IMR-90 (cell line): Measurements from ENCODE around the gene ZNF716. TPM values are rescaled to one million over a fixed set of nuclear protein-coding genes. Genes with fewer than 3 reads are reported as not detected.

ENCODE experiments used
- ATAC-seq: fragments of 200-7000 bp; cut with Tn5 transposase; 2 replicates; pipeline ENCODE4 v1.9.1; 2020; ENCODE audit warnings: low read depth, mild to moderate bottlenecking, moderate library complexity
- BruUV-seq: library from RNA; stranded (reverse); fragments of 400-500 nt; replicated peaks from 2 replicates; lab custom pipeline; 2021; lab: Mats Ljungman, UMichigan
- CTCF ChIA-PET: fragments of 300-600 bp; formaldehyde crosslinking; extraction: SDS; loops from one replicate; lab custom pipeline; 2021; ENCODE audit warnings: antibody characterized with exemption; lab: Yijun Ruan, JAX
- POLR2A ChIA-PET: fragments of 300-600 bp; sonication (Branson Sonifier 250); formaldehyde crosslinking; loops from one replicate; lab custom pipeline; 2022; ENCODE audit warnings: antibody characterized with exemption; ENCODE audit not compliant: unreplicated experiment; lab: Charles Lee
- DNase-seq: peaks from one replicate; pipeline ENCODE4 v3.0.0; 2013
- H2AFZ ChIP-seq: replicated peaks from 2 replicates; pipeline ENCODE3; 2013; ENCODE audit warnings: low read length, mild to moderate bottlenecking; ENCODE audit not compliant: poor library complexity
- H2AK5ac ChIP-seq: 2 replicates; pipeline ENCODE4 v1.6.1; 2013; ENCODE audit warnings: low read depth, low read length, inconsistent platforms
- H2AK9ac ChIP-seq: replicated peaks from 2 replicates; pipeline ENCODE3; 2013; ENCODE audit warnings: mild to moderate bottlenecking, low read depth, low read length, moderate library complexity; ENCODE audit not compliant: poor library complexity
- H2BK120ac ChIP-seq: 2 replicates; pipeline ENCODE4 v1.6.1; 2013; ENCODE audit warnings: low read depth, low read length, inconsistent platforms
- H2BK15ac ChIP-seq: 3 replicates; pipeline ENCODE4 v1.6.1; 2013; ENCODE audit warnings: low read depth, low read length, inconsistent platforms
- H2BK20ac ChIP-seq: 2 replicates; pipeline ENCODE4 v1.6.1; 2013; ENCODE audit warnings: low read depth, mild to moderate bottlenecking, inconsistent platforms, low read length, moderate library complexity
- H2BK5ac ChIP-seq: 2 replicates; pipeline ENCODE4 v1.6.1; 2013; ENCODE audit warnings: mild to moderate bottlenecking, low read depth, low read length, inconsistent platforms; ENCODE audit not compliant: poor library complexity, severe bottlenecking
- H3K14ac ChIP-seq: replicated peaks from 2 replicates; pipeline ENCODE4 v1.6.1; 2013; ENCODE audit warnings: low read depth, low read length, inconsistent platforms
- H3K18ac ChIP-seq: 2 replicates; pipeline ENCODE4 v1.6.1; 2013; ENCODE audit warnings: low read depth, low read length, control low read depth
- H3K23ac ChIP-seq: 2 replicates; pipeline ENCODE4 v1.6.1; 2013; ENCODE audit warnings: low read depth, low read length, inconsistent platforms
- H3K27ac ChIP-seq: 2 replicates; pipeline ENCODE4 v1.5.1; 2013; ENCODE audit warnings: mild to moderate bottlenecking, control low read depth, low read length; ENCODE audit not compliant: insufficient read depth
- H3K27me3 ChIP-seq: 2 replicates; pipeline ENCODE4 v1.6.1; 2013; ENCODE audit warnings: low read length; ENCODE audit not compliant: control insufficient read depth, insufficient read depth
- H3K36me3 ChIP-seq: 2 replicates; pipeline ENCODE4 v1.6.1; 2013; ENCODE audit warnings: low read length, mixed read lengths; ENCODE audit not compliant: control insufficient read depth, insufficient read depth
- H3K4ac ChIP-seq: 2 replicates; pipeline ENCODE4 v1.6.1; 2013; ENCODE audit warnings: low read depth, low read length, inconsistent platforms
- H3K4me1 ChIP-seq: 2 replicates; pipeline ENCODE4 v1.6.1; 2013; ENCODE audit warnings: low read length, mixed read lengths; ENCODE audit not compliant: control insufficient read depth, insufficient read depth
- H3K4me2 ChIP-seq: 2 replicates; pipeline ENCODE4 v1.6.1; 2013; ENCODE audit warnings: low read depth, mild to moderate bottlenecking, control low read depth, low read length, moderate library complexity
- H3K4me3 ChIP-seq: 2 replicates; pipeline ENCODE4 v1.5.1; 2013; ENCODE audit warnings: low read depth, mild to moderate bottlenecking, control low read depth, low read length, moderate library complexity; ENCODE audit not compliant: insufficient read depth
- H3K56ac ChIP-seq: 2 replicates; pipeline ENCODE4 v1.6.1; 2013; ENCODE audit warnings: low read length, inconsistent platforms; ENCODE audit not compliant: insufficient read depth; ENCODE audit errors: extremely low read depth
- H3K79me1 ChIP-seq, 2 experiments: 2 replicates each; pipeline ENCODE4 v1.6.1; 2013; ENCODE audit warnings: low read length in 2 of 2, inconsistent platforms in 1 of 2, low read depth in 1 of 2
- H3K9ac ChIP-seq: 2 replicates; pipeline ENCODE4 v1.6.1; 2013; ENCODE audit warnings: low read depth, low read length, control low read depth
- H3K9me1 ChIP-seq: 2 replicates; pipeline ENCODE4 v1.6.1; 2013; ENCODE audit warnings: low read length, inconsistent platforms; ENCODE audit not compliant: insufficient read depth
- H3K9me3 ChIP-seq: 2 replicates; pipeline ENCODE4 v1.6.1; 2013; ENCODE audit warnings: low read length; ENCODE audit not compliant: control insufficient read depth, insufficient read depth
- H4K20me1 ChIP-seq: 2 replicates; pipeline ENCODE4 v1.6.1; 2013; ENCODE audit warnings: low read length, inconsistent platforms; ENCODE audit not compliant: insufficient read depth
- H4K5ac ChIP-seq: 2 replicates; pipeline ENCODE4 v1.6.1; 2013; ENCODE audit warnings: mild to moderate bottlenecking, low read depth, low read length, control low read depth
- H4K8ac ChIP-seq, 2 experiments: 2 replicates each; pipeline ENCODE4 v1.6.1; 2013; ENCODE audit warnings: low read depth in 2 of 2, low read length in 2 of 2, control low read depth in 1 of 2, inconsistent platforms in 1 of 2
- H4K91ac ChIP-seq: 2 replicates; pipeline ENCODE4 v1.6.1; 2013; ENCODE audit warnings: low read depth, low read length, inconsistent platforms; ENCODE audit not compliant: insufficient read depth
- BHLHE40 ChIP-seq: fragments of 150-350 bp; IDR thresholded peaks from 2 replicates; pipeline ENCODE4 v1.6.1; 2016; ENCODE audit warnings: mild to moderate bottlenecking, low read depth, low read length
- CEBPB ChIP-seq: IDR thresholded peaks from 2 replicates; pipeline ENCODE4 v1.6.1; 2012; ENCODE audit warnings: low read depth, low read length, improper control_type of control experiment
- CHD1 ChIP-seq: IDR thresholded peaks from 2 replicates; pipeline ENCODE4 v1.6.1; 2012; ENCODE audit warnings: low read depth, low read length, improper control_type of control experiment
- CTCF ChIP-seq: conservative IDR thresholded peaks from 2 replicates; pipeline ENCODE4 v1.5.1; 2012; ENCODE audit warnings: mild to moderate bottlenecking, low read depth, low read length, improper control_type of control experiment
- ELK1 ChIP-seq: fragments of 150-350 bp; IDR thresholded peaks from 2 replicates; pipeline ENCODE4 v1.6.1; 2016; ENCODE audit warnings: low read depth, mild to moderate bottlenecking, low read length, moderate library complexity, borderline replicate concordance
- FOS ChIP-seq: fragments of 150-350 bp; IDR thresholded peaks from 2 replicates; pipeline ENCODE4 v1.6.1; 2016; ENCODE audit warnings: low read depth, low read length
- MAFK ChIP-seq: IDR thresholded peaks from 2 replicates; pipeline ENCODE4 v1.6.1; 2012; ENCODE audit warnings: low read depth, low read length, improper control_type of control experiment
- MAZ ChIP-seq: IDR thresholded peaks from 2 replicates; pipeline ENCODE4 v1.6.1; 2012; ENCODE audit warnings: low read depth, mild to moderate bottlenecking, low read length, improper control_type of control experiment, moderate library complexity, borderline replicate concordance
- MXI1 ChIP-seq: IDR thresholded peaks from 2 replicates; pipeline ENCODE4 v1.6.1; 2012; ENCODE audit warnings: low read depth, mild to moderate bottlenecking, low read length, moderate library complexity, borderline replicate concordance
- NFE2L2 ChIP-seq: fragments of 150-350 bp; IDR thresholded peaks from 2 replicates; pipeline ENCODE4 v1.6.1; 2016; ENCODE audit warnings: low read depth, mild to moderate bottlenecking, low read length
- POLR2A ChIP-seq: IDR thresholded peaks from 2 replicates; pipeline ENCODE4 v1.6.1; 2012; ENCODE audit warnings: mild to moderate bottlenecking, low read depth, low read length
- RAD21 ChIP-seq: IDR thresholded peaks from 2 replicates; pipeline ENCODE4 v1.6.1; 2012; ENCODE audit warnings: low read length, improper control_type of control experiment
- RCOR1 ChIP-seq: IDR thresholded peaks from 2 replicates; pipeline ENCODE4 v1.6.1; 2012; ENCODE audit warnings: mild to moderate bottlenecking, low read length, improper control_type of control experiment; ENCODE audit not compliant: insufficient replicate concordance
- RFX5 ChIP-seq: IDR thresholded peaks from 2 replicates; pipeline ENCODE4 v1.8.0; 2012; ENCODE audit warnings: low read depth, mild to moderate bottlenecking, low read length, moderate library complexity
- SMC3 ChIP-seq: fragments of 150-350 bp; IDR thresholded peaks from 2 replicates; pipeline ENCODE4 v1.6.1; 2016; ENCODE audit warnings: low read depth, mild to moderate bottlenecking, antibody characterized with exemption, low read length, moderate library complexity
- WGBS, 2 experiments: methylation state at CpG; one replicate each; pipeline versions ENCODE4 v1.1.5 to v1.1.7; 2013; ENCODE audit warnings: missing lambda C conversion rate in 2 of 2; ENCODE audit not compliant: insufficient read length in 1 of 2; ENCODE audit errors: extremely low coverage in 2 of 2; 5-methylcytosine and 5-hydroxymethylcytosine counted together
- dilution Hi-C: fragments of 300-500 bp; cut with HindIII; formaldehyde crosslinking; loops from one replicate; pipeline ENCODE4 v1.14.3; 2018; ENCODE audit warnings: low sequenced_read_pairs; ENCODE audit not compliant: unreplicated experiment
- in situ Hi-C: fragments of 300-500 bp; cut with MboI; formaldehyde crosslinking; loops from 3 replicates; pipeline ENCODE4 v1.14.3; 2019; ENCODE audit warnings: low sequenced_read_pairs, inconsistent platforms, mixed read lengths
- intact Hi-C: fragments of 100-400 bp; cut with micrococcal nuclease; formaldehyde crosslinking; loops from 2 replicates; pipeline ENCODE4 v1.10.0; 2022
- polyA plus RNA-seq, 3 experiments: library from polyadenylated mRNA; depleted of rRNA; stranded (reverse); fragments of >200 nt; gene quantifications; 2 replicates each; pipeline ENCODE4 v1.2.3, GENCODE V29; 2012; ENCODE audit warnings: low replicate concordance in 1 of 3
- total RNA-seq: library from RNA; depleted of rRNA; stranded (reverse); fragments of >200 nt; gene quantifications from 2 replicates; pipeline ENCODE4 v1.2.3, GENCODE V29; 2012
- TF ChIP-seq, protein P1 (sequence below): fragments of 150-350 bp; IDR thresholded peaks from 2 replicates; pipeline ENCODE4 v1.6.1; 2017; ENCODE audit warnings: mild to moderate bottlenecking, antibody characterized with exemption, low read length, low read depth

ZNF716 gene
- total and polyA plus RNA-seq, 2 of the 4 experiments (the other 2 are of a cell fraction), result not detected

GRCh38 chr7:57414852-57415251 lies 35.1 kb upstream of the ZNF716 start:
- no peak overlapping the region for H3K56ac ChIP-seq
- intact Hi-C loops, result no loop called here
- H3K23ac ChIP-seq, result no peak overlapping the region
- H2AK5ac ChIP-seq, result no peak overlapping the region
- ATAC-seq (no peak), DNase-seq (no peak)
- no TSS peak for BruUV-seq
- peaks cover 51% of the 10 kb centered on the region for H3K9me3 ChIP-seq
- no peak overlapping the region for H3K4me3 ChIP-seq
- no peak overlapping the region for H3K4ac ChIP-seq
- no peak overlapping the region for H4K5ac ChIP-seq
- no peaks in the 10 kb centered on the region for H3K27me3 ChIP-seq
- POLR2A ChIA-PET, result no interaction called here
- H3K14ac ChIP-seq, result no peak overlapping the region
- no peak overlapping the region for H2BK15ac ChIP-seq
- no peak overlapping the region for H4K91ac ChIP-seq
- in situ Hi-C loops, result no loop called here
- dilution Hi-C loops, result no loop called here
- H4K20me1 ChIP-seq, result no peaks in the 10 kb centered on the region
- no peak overlapping the region for H3K9ac ChIP-seq
- no peak overlapping the region for H2BK120ac ChIP-seq
- CTCF ChIA-PET, result no interaction called here
- no peak overlapping the region for H2BK5ac ChIP-seq
- no peak overlapping the region for H3K18ac ChIP-seq
- no peak overlapping the region for H2AK9ac ChIP-seq
- H3K36me3 ChIP-seq, result no peaks in the 10 kb centered on the region
- no peak overlapping the region for H2BK20ac ChIP-seq
- no peak overlapping the region for H3K4me2 ChIP-seq
- no peaks in the 10 kb centered on the region for H3K79me1 ChIP-seq
- no CpG with 5 or more reads among the region's 1 CpG for WGBS, 2 experiments
- TF ChIP-seq, protein P1, sequence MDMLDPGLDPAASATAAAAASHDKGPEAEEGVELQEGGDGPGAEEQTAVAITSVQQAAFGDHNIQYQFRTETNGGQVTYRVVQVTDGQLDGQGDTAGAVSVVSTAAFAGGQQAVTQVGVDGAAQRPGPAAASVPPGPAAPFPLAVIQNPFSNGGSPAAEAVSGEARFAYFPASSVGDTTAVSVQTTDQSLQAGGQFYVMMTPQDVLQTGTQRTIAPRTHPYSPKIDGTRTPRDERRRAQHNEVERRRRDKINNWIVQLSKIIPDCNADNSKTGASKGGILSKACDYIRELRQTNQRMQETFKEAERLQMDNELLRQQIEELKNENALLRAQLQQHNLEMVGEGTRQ, result no peak
- TF ChIP-seq NFE2L2 (no peak), ELK1 (no peak), BHLHE40 (no peak), MAZ (no peak), RAD21 (no peak), SMC3 (no peak), POLR2A (no peak), RCOR1 (no peak), MXI1 (no peak), FOS (no peak), CEBPB (no peak), MAFK (no peak), RFX5 (no peak), CTCF (no peak), CHD1 (no peak)
- no peaks in the 10 kb centered on the region for H3K9me1 ChIP-seq
- H3K27ac ChIP-seq, result no peak overlapping the region
- no peaks in the 10 kb centered on the region for H3K4me1 ChIP-seq
- H4K8ac ChIP-seq, result no peak overlapping the region
- H2AFZ ChIP-seq, result no peak overlapping the region
